NCI-H146 treated with DMSO at 0.1 percent for 48 hours (cell line): ENCODE measurements around the gene TP53TG5.

Experiments used
- DNase-seq: peaks from one replicate; lab custom pipeline; 2025; ENCODE audit not compliant: unreplicated experiment; lab: John Stamatoyannopoulos, UW

Gene TP53TG5

DNA sequence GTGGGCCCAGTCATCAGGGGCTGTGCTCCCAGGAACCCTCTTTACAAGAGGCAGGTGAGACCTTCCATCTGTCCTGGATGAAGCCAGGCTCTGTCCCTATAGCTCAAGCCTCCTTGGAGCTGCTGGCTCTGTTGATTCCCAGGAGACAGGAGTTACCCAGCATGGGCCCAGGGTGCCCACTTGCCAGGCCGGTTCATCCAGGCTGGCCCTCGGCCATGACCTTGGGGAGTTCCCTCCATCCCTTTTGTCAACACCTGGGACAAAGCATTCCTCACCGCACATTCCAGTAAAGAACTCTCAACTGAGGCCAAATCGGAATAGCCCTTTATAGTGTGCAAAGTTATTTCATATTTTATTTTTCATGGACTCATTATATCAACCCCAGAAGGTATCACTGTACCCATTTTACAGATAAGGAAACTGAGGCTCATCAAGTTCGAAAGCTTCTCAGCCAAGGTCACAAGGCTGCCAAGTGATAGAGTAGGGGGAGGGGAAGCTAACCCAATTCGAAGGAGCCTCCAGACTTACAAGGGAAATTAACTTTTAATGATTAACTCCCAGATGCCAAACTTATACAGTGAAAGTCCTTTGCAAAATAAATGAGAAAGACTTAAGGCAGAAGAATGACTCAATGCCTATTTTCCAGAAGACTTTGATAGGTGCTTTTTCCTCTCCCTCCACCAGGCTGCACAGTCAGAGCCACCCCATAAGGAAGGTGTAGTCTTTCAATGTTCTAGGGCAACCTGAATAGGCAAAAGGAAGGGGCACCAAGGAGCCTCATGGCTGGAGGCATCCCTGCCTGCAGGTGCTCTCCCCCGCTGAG lies 48.4 kb downstream of the TP53TG5 start:
- DNase-seq, result no peak

DNA sequence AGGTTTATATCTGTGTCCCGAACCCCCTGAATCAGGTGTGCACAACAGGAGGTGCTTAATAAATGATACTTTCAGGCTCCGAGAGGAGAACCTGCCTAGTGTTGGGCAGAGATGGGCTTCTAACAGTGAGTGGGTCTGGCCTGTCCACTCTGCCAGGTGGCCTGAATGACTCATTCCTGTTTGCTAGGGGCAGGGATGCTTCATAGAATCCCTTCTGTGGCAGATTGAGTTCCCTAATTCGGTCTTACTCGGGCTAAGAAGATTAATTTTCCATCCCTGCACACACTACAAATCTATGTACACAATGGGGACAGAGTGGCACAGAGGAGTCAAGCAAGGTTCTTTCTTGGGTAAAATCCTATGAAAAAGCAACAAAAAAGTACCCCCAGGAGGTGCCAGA lies 49.7 kb downstream of the TP53TG5 start:
- no peak for DNase-seq

DNA sequence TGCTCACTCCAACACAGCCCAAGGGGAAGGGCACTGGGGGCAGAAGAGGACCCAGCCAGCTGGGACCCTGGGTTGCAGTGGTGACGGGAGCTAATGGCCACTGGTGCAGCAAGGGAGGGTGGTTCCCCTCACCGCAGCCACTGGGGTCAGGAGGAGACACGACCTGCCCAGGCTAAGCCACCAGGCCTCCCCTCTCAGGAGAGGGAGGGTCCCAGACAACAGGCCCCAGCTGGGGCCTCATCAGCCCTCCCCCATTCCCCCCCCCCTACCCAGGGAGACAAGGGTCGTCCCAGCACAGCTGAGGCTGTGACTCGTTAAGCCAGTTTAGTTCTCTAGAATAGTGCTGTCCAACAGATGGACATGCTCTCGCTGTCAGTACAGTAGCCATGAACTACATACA lies 52.8 kb downstream of the TP53TG5 start:
- DNase-seq, result no peak

DNA sequence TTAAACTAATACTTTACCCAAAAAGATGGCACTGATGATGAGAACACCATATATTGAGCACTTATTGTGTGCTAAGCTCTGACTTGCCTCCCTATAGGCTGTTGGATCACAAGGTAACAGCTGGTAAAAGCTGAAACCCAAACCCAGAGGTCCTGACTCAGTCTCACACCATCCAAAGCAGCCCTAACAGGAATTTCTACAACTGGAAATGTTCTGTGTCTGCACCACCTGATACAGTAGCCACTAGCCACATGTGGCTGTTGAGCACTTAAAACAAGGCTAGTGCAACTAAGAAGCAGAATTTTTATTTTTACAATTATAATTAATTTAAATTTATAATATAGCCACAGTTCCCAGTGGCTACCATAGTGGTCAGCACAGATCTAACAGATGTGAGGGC lies 54.4 kb downstream of the TP53TG5 start:
- no peak for DNase-seq

DNA sequence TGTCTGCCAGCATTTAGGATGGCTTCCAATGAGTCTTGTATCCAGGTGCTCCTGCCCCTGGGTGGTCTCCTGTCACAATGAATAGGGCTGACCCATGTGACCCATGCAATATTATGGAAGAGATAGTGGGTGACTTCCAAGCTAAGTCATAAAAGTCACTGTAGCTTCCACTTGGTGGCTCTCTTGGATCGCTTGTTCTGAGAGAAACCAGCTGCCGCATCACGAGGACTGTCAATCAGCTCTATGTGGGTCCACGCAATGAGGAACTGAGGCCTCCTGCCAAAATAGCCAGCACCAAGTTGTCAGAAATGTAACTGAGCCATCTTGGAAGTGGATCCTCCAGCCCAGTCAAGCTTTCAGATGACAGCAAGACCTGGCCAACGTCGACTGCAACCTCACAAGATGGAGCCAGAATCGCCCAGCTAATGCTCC lies 55.2 kb downstream of the TP53TG5 start:
- DNase-seq, result peak; percentile 15
